Pancreas (tissue), 10 donors: ENCODE measurements around the gene ARHGAP22. TPM values are rescaled to one million over a fixed set of nuclear protein-coding genes. Genes with fewer than 3 reads are reported as not detected.

Experiments
- ATAC-seq, 4 donors: fragments of 200-7000 bp; cut with Tn5 transposase; one replicate each; pipeline versions ENCODE4 v1.8.0 to v1.9.1; 2020; ENCODE audit warnings: mild to moderate bottlenecking in 4 of 4, moderate library complexity in 4 of 4
- DNase-seq, 6 donors: peaks; one replicate each; pipeline ENCODE4 v3.0.0-alpha.2; 2020
- FAIRE-seq: peaks from 2 replicates; lab custom pipeline; 2012; peaks lifted over from hg19 to GRCh38; lab: Jason Lieb, UNC
- H3K27ac ChIP-seq, 4 donors: fragments of 200-600 bp; sonication (generic); 1 replicate in 3 of 4; 2 replicates in 1 of 4; pipeline versions ENCODE4 v1.5.0 to v1.8.0; 2020
- H3K27me3 ChIP-seq, 4 donors: fragments of 200-600 bp; one replicate each; pipeline ENCODE4 v1.8.0; 2021
- H3K36me3 ChIP-seq, 3 donors: fragments of 200-600 bp; sonication (generic) in 1 of 3; one replicate each; pipeline versions ENCODE4 v1.5.0 to v1.8.0; 2020 to 2021
- H3K4me1 ChIP-seq, 3 donors: fragments of 200-600 bp; one replicate each; pipeline ENCODE4 v1.8.0; 2021
- H3K4me3 ChIP-seq, 4 donors: fragments of 200-600 bp; sonication (generic) in 2 of 4; one replicate each; pipeline versions ENCODE4 v1.5.0 to v1.8.0; 2020 to 2021
- H3K9me3 ChIP-seq, 4 donors: fragments of 200-600 bp; one replicate each; pipeline ENCODE4 v1.8.0; 2021
- CTCF ChIP-seq, 4 donors: fragments of 200-600 bp; sonication (generic) in 3 of 4; IDR thresholded peaks; one replicate each; pipeline versions ENCODE4 v1.5.0 to v1.8.0; 2021; ENCODE audit warnings: antibody characterized with exemption in 4 of 4
- WGBS, 2 donors: extraction: QIAGEN DNeasy Blood & Tissue Kit; methylation state at CpG; one replicate each; pipeline ENCODE4 v1.1.7; 2013; 5-methylcytosine and 5-hydroxymethylcytosine counted together
- intact Hi-C, 3 donors: fragments of 100-400 bp; cut with DNase I; formaldehyde crosslinking; loops; one replicate each; pipeline versions ENCODE4 v1.11.1 to v1.14.2; 2022
- polyA plus RNA-seq, 2 donors: library from polyadenylated mRNA; stranded (reverse); fragments of 200-250 nt; gene quantifications; one replicate each; pipeline ENCODE4 v1.2.3, GENCODE V29; 2013
- total RNA-seq, 6 donors: library from RNA; stranded (reverse); fragmentation: NEBNext Ultra II Directional in 4 of 6; extraction: Animal tissue kit (Norgen Biotek cat#: 25700) in 4 of 6; gene quantifications; one replicate each; pipeline versions ENCODE4 v1.2.1 to v1.2.4, GENCODE V29; 2021 to 2023
- donor health status: healthy with polysubstance abuse.
- donor health status: DM: no; HTN: no; CAD: no; lungs with moderate emphysema.
- donor health status: DM: no; HTN: no; CAD: no.
- donor health status: control.
- donor health status: control.
- donor health status: Bipolar disorder and iron deficiency.
- donor health status: DM: yes; HTN: yes; CAD: no.
- donor health status: DM: no; HTN: no; CAD: no.
- donor health status: DM: no; HTN: no; CAD: no.
- donor health status: DM: yes; HTN: yes; CAD: no.

Gene ARHGAP22
- total and polyA plus RNA-seq, 8 donors, result 1.1 to 6.0 (median 1.9) TPM

GRCh38 chr10:48638158-48638557 is 33.3 kb upstream of the ARHGAP22 start:
- Histone ChIP-seq H3K4me3 (no peak overlapping the region), H3K27me3 (no peaks in the 10 kb centered on the region), H3K9me3 (no peaks in the 10 kb centered on the region), H3K4me1 (no peaks in the 10 kb centered on the region), H3K27ac (no peak overlapping the region), H3K36me3 (no peaks in the 10 kb centered on the region)
- intact Hi-C loops, result no loop called here
- DNase-seq, result no peak
- 69 to 78% methylated on average over 4 of the region's 4 CpGs for WGBS, 2 donors
- no peak for ATAC-seq
- FAIRE-seq, result no peak
- TF ChIP-seq CTCF (IDR thresholded peaks at IDR 0.05), result no peak

GRCh38 chr10:48636901-48637300 is 32.0 kb upstream of the ARHGAP22 start:
- no peak for TF ChIP-seq CTCF (IDR thresholded peaks at IDR 0.05)
- no peak for FAIRE-seq

GRCh38 chr10:48636231-48636630 is 31.4 kb upstream of the ARHGAP22 start:
- intact Hi-C loops, result no loop called here
- no peak overlapping the region for H3K4me3 ChIP-seq
- H3K27ac ChIP-seq, result no peak overlapping the region
- DNase-seq (no peak), ATAC-seq (no peak), FAIRE-seq (no peak)
- TF ChIP-seq CTCF (IDR thresholded peaks at IDR 0.05), result no peak
- H3K36me3 ChIP-seq, result no peaks in the 10 kb centered on the region
- WGBS, 2 donors, result 51 to 55% methylated on average over 3 of the region's 3 CpGs
- no peaks in the 10 kb centered on the region for H3K27me3 ChIP-seq
- H3K4me1 ChIP-seq, result no peaks in the 10 kb centered on the region
- no peaks in the 10 kb centered on the region for H3K9me3 ChIP-seq

More at GRCh38 chr10:48636901-48637300, 32.0 kb upstream of the ARHGAP22 start:
- DNase-seq (no peak), ATAC-seq (no peak)
- Histone ChIP-seq H3K9me3 (no peaks in the 10 kb centered on the region), H3K4me1 (no peaks in the 10 kb centered on the region), H3K4me3 (no peak overlapping the region), H3K27ac (no peak overlapping the region), H3K36me3 (no peaks in the 10 kb centered on the region), H3K27me3 (no peaks in the 10 kb centered on the region)
- intact Hi-C loops, result no loop called here
- 79 to 80% methylated on average over 3 of the region's 3 CpGs for WGBS, 2 donors

- Histone ChIP-seq H3K27me3 (no peaks in the 10 kb centered on the region), H3K36me3 (no peaks in the 10 kb centered on the region), H3K4me1 (no peaks in the 10 kb centered on the region), H3K9me3 (no peaks in the 10 kb centered on the region), H3K27ac (no peak overlapping the region), H3K4me3 (no peak overlapping the region)
- ATAC-seq (no peak), FAIRE-seq (no peak), DNase-seq (no peak)
- intact Hi-C loops, result no loop called here
- TF ChIP-seq CTCF (IDR thresholded peaks at IDR 0.05), result no peak
- 78 to 83% methylated on average over 8 of the region's 8 CpGs for WGBS, 2 donors
Observed at GRCh38 chr10:48634984-48635557, 30.2 kb upstream of the ARHGAP22 start.

GRCh38 chr10:48634198-48634983 is 29.5 kb upstream of the ARHGAP22 start:
- peak in 3 of 4 donors; percentile 47 to 87 (median 87) for ATAC-seq
- H3K4me3 ChIP-seq, result no peak overlapping the region
- FAIRE-seq, result no peak
- no peaks in the 10 kb centered on the region for H3K36me3 ChIP-seq
- H3K9me3 ChIP-seq, result no peaks in the 10 kb centered on the region
- H3K27me3 ChIP-seq, result no peaks in the 10 kb centered on the region
- no peak overlapping the region for H3K27ac ChIP-seq
- no peaks in the 10 kb centered on the region for H3K4me1 ChIP-seq
- DNase-seq, result peak in 1 of 6 donors; percentile 63
- intact Hi-C loops, result no loop called here
- no peak for TF ChIP-seq CTCF (IDR thresholded peaks at IDR 0.05)
- 85% methylated on average over 5 of the region's 5 CpGs for WGBS, 2 donors
